RWPE2 (cell line): ENCODE data around the gene USP3.

Experiments used
- ATAC-seq: fragments of 200-7000 bp; cut with Tn5 transposase; 3 replicates; pipeline ENCODE4 v1.9.1; 2021; ENCODE audit warnings: low read depth
- DNase-seq: peaks from one replicate; pipeline ENCODE4 v3.0.0-alpha.2; 2020; ENCODE audit warnings: low spot score
- H3K27ac ChIP-seq: fragments of 450-650 bp; 2 replicates; pipeline ENCODE4 v1.5.1; 2017; ENCODE audit warnings: mild to moderate bottlenecking; ENCODE audit not compliant: poor library complexity, severe bottlenecking
- H3K27me3 ChIP-seq: fragments of 250-450 bp; sonication (Bioruptor Pico); 2 replicates; pipeline ENCODE4 v1.5.1; 2021; ENCODE audit warnings: mild to moderate bottlenecking, moderate library complexity; ENCODE audit not compliant: insufficient read depth, poor library complexity, severe bottlenecking
- H3K36me3 ChIP-seq: fragments of 250-450 bp; sonication (Bioruptor Pico); 2 replicates; pipeline ENCODE4 v1.5.1; 2020; ENCODE audit warnings: low read depth, mild to moderate bottlenecking, moderate library complexity
- H3K4me1 ChIP-seq: fragments of 250-450 bp; sonication (Bioruptor Pico); 2 replicates; pipeline ENCODE4 v1.5.1; 2021; ENCODE audit warnings: mild to moderate bottlenecking, moderate library complexity; ENCODE audit not compliant: insufficient read depth, poor library complexity, severe bottlenecking
- H3K4me3 ChIP-seq: fragments of 250-450 bp; sonication (Bioruptor Pico); 2 replicates; pipeline ENCODE4 v1.5.1; 2021; ENCODE audit warnings: mild to moderate bottlenecking, moderate library complexity; ENCODE audit not compliant: severe bottlenecking
- H3K9me3 ChIP-seq: fragments of 250-450 bp; sonication (Bioruptor Pico); 2 replicates; pipeline ENCODE4 v1.5.1; 2021; ENCODE audit warnings: mild to moderate bottlenecking, moderate library complexity; ENCODE audit not compliant: severe bottlenecking
- TF ChIP-seq, protein P1 (sequence below): fragments of 450-650 bp; IDR thresholded peaks from one replicate; pipeline ENCODE4 v1.5.1; 2017; ENCODE audit warnings: mild to moderate bottlenecking, moderate library complexity; ENCODE audit not compliant: poor library complexity, severe bottlenecking

Gene USP3

GRCh38 chr15:63636518-63637061 lies 132.2 kb downstream of the USP3 start:
- no peak for ATAC-seq

GRCh38 chr15:63638839-63639238 lies 134.4 kb downstream of the USP3 start:
- no peak overlapping the region for H3K27ac ChIP-seq
- DNase-seq (no peak), ATAC-seq (no peak)
- H3K27me3 ChIP-seq = no peaks in the 10 kb centered on the region
- H3K36me3 ChIP-seq = peaks cover 71% of the 10 kb centered on the region
- no peaks in the 10 kb centered on the region for H3K4me1 ChIP-seq
- H3K9me3 ChIP-seq = no peaks in the 10 kb centered on the region
- TF ChIP-seq, protein P1, sequence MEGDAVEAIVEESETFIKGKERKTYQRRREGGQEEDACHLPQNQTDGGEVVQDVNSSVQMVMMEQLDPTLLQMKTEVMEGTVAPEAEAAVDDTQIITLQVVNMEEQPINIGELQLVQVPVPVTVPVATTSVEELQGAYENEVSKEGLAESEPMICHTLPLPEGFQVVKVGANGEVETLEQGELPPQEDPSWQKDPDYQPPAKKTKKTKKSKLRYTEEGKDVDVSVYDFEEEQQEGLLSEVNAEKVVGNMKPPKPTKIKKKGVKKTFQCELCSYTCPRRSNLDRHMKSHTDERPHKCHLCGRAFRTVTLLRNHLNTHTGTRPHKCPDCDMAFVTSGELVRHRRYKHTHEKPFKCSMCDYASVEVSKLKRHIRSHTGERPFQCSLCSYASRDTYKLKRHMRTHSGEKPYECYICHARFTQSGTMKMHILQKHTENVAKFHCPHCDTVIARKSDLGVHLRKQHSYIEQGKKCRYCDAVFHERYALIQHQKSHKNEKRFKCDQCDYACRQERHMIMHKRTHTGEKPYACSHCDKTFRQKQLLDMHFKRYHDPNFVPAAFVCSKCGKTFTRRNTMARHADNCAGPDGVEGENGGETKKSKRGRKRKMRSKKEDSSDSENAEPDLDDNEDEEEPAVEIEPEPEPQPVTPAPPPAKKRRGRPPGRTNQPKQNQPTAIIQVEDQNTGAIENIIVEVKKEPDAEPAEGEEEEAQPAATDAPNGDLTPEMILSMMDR = no peak
- H3K4me3 ChIP-seq = no peak overlapping the region

More at GRCh38 chr15:63636518-63637061, 132.2 kb downstream of the USP3 start:
- Histone ChIP-seq H3K36me3 (peaks cover 72% of the 10 kb centered on the region), H3K27me3 (no peaks in the 10 kb centered on the region), H3K9me3 (no peaks in the 10 kb centered on the region), H3K27ac (no peak overlapping the region), H3K4me3 (no peak overlapping the region), H3K4me1 (no peaks in the 10 kb centered on the region)
- TF ChIP-seq, protein P1 = no peak
- no peak for DNase-seq

DNA sequence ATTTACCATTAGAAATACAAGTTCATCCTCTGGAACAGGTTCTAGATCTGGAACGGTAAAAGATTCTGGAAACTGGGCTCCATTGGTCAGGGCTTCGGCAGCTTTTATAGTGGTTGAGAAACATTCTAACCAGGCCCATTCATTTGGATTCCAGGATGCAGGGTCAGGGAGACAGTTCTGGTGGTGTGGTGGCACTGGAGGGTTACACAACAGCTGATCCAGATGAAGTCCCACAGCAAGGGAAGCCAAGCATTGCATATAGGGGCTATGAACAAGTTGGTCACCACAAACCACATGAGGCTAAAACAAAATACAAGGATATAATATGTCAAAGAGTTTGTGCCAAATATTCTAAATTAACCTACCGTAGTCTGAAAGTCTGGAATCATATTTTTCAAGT lies 135.8 kb downstream of the USP3 start:
- ATAC-seq = no peak
- TF ChIP-seq, protein P1 = no peak
- no peak for DNase-seq

More for the DNA sequence above, 135.8 kb downstream of the USP3 start:
- H3K27me3 ChIP-seq = no peaks in the 10 kb centered on the region
- H3K36me3 ChIP-seq = peaks cover 76% of the 10 kb centered on the region
- no peak overlapping the region for H3K4me3 ChIP-seq
- H3K4me1 ChIP-seq = no peaks in the 10 kb centered on the region
- no peaks in the 10 kb centered on the region for H3K9me3 ChIP-seq
- no peak overlapping the region for H3K27ac ChIP-seq
